Osteoblast (primary cell): Measurements from ENCODE around the gene MYOM1. TPM values are rescaled to one million over a fixed set of nuclear protein-coding genes. Genes with fewer than 3 reads are reported as not detected.

ENCODE experiments used
- DNase-seq: peaks from one replicate; pipeline ENCODE4 v3.0.0; 2011; ENCODE audit warnings: low spot score, mixed read lengths; ENCODE audit not compliant: insufficient read length; ENCODE audit errors: missing footprints
- H2AFZ ChIP-seq: 2 replicates; pipeline ENCODE4 v1.6.0; 2011; ENCODE audit warnings: mild to moderate bottlenecking, low read length
- H3K27ac ChIP-seq: 2 replicates; pipeline ENCODE4 v1.5.1; 2011; ENCODE audit warnings: mild to moderate bottlenecking, low read depth, low read length, moderate library complexity
- H3K27me3 ChIP-seq: 2 replicates; pipeline ENCODE4 v1.6.0; 2012; ENCODE audit warnings: mild to moderate bottlenecking, control low read depth, inconsistent platforms, low read length, moderate library complexity; ENCODE audit not compliant: insufficient read depth
- H3K36me3 ChIP-seq: 2 replicates; pipeline ENCODE4 v1.5.1; 2011; ENCODE audit warnings: mild to moderate bottlenecking, low read length, control low read depth, moderate library complexity; ENCODE audit not compliant: insufficient read depth
- H3K4me1 ChIP-seq: 2 replicates; pipeline ENCODE4 v1.5.1; 2011; ENCODE audit warnings: mild to moderate bottlenecking, low read length, control low read depth, moderate library complexity; ENCODE audit not compliant: insufficient read depth
- H3K4me2 ChIP-seq: 2 replicates; pipeline ENCODE4 v1.6.0; 2011; ENCODE audit warnings: mild to moderate bottlenecking, low read length; ENCODE audit not compliant: insufficient read depth
- H3K4me3 ChIP-seq: fragments of 200-600 bp; sonication (generic); 3 replicates; pipeline ENCODE4 v1.5.1; 2012; ENCODE audit warnings: mild to moderate bottlenecking, low read length, inconsistent platforms; ENCODE audit not compliant: insufficient read depth
- H3K79me2 ChIP-seq: 2 replicates; pipeline ENCODE4 v1.6.0; 2012; ENCODE audit warnings: mild to moderate bottlenecking, low read length, control low read depth, inconsistent platforms; ENCODE audit not compliant: insufficient read depth
- H3K9me3 ChIP-seq: 2 replicates; pipeline ENCODE4 v1.5.1; 2011; ENCODE audit warnings: low read depth, low read length, control low read depth
- H4K20me1 ChIP-seq: 2 replicates; pipeline ENCODE4 v1.6.0; 2012; ENCODE audit warnings: mild to moderate bottlenecking, low read length, control low read depth; ENCODE audit not compliant: insufficient read depth
- CTCF ChIP-seq: IDR thresholded peaks from 2 replicates; pipeline ENCODE4 v1.5.1; 2011; ENCODE audit warnings: mild to moderate bottlenecking, low read depth, low read length, moderate library complexity; ENCODE audit errors: extremely low read depth
- total RNA-seq: library from RNA; depleted of rRNA; stranded (reverse); fragments of >200 nt; gene quantifications from 2 replicates; pipeline ENCODE4 v1.2.3, GENCODE V29; 2012

MYOM1 gene
- total RNA-seq, 1 donor, result 1.8 TPM

- H3K4me2 ChIP-seq, result no peak overlapping the region
- no peaks in the 10 kb centered on the region for H3K79me2 ChIP-seq
- no peak overlapping the region for H3K4me3 ChIP-seq
- H3K9me3 ChIP-seq, result no peaks in the 10 kb centered on the region
- TF ChIP-seq CTCF, result no peak
- H3K4me1 ChIP-seq, result peaks cover 21% of the 10 kb centered on the region
- DNase-seq, result no peak
- no peaks in the 10 kb centered on the region for H3K36me3 ChIP-seq
- H2AFZ ChIP-seq, result no peak overlapping the region
- no peaks in the 10 kb centered on the region for H3K27me3 ChIP-seq
- no peaks in the 10 kb centered on the region for H4K20me1 ChIP-seq
- H3K27ac ChIP-seq, result no peak overlapping the region
Observed at GRCh38 chr18:3214855-3215637, 4.7 kb downstream of the MYOM1 start.

DNA sequence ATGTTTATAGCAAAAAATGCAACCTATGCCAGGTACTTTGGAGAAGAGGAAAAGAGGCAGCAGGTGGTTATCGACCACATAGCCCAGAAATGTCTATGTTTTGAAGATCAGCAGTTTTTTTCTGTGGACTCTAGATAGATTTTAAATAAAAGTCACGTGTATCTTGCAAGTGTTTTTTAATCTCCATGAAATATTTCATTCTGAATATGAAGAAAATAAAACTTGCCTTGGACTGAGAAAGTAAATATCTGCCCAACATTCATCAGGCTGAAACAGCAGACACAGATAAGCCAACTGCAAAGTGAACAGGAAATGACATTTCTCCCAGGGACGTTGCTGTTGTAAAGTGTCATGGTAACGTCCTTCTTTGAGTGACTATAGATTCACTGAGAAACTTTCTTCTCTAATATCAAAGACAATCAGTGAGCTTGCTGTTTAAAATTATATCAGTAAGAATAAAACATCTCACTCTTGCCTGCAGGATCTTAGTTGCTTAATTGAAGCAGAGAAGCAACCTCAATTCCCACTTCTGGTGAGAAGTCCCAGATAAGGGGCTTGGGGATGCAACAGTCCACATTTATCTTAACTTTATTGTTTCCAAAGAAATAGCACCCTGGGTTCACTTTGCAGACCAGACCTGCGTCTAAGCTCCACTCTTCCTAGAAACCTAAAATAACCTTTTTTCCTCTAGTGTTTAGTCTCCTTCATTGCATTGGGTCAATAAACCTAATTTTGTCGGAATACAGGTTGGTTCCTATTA lies 6.3 kb downstream of the MYOM1 start:
- Histone ChIP-seq H2AFZ (no peak overlapping the region), H3K27me3 (no peaks in the 10 kb centered on the region), H3K36me3 (no peaks in the 10 kb centered on the region), H3K9me3 (no peaks in the 10 kb centered on the region), H3K4me3 (no peak overlapping the region), H3K4me1 (peaks cover 10% of the 10 kb centered on the region), H3K79me2 (no peaks in the 10 kb centered on the region), H3K27ac (no peak overlapping the region), H4K20me1 (no peaks in the 10 kb centered on the region), H3K4me2 (no peak overlapping the region)
- TF ChIP-seq CTCF, result no peak
- DNase-seq, result no peak

GRCh38 chr18:3212657-3213056 lies 7.1 kb downstream of the MYOM1 start:
- Histone ChIP-seq H3K4me2 (no peak overlapping the region), H3K27me3 (no peaks in the 10 kb centered on the region), H3K36me3 (no peaks in the 10 kb centered on the region), H3K79me2 (no peaks in the 10 kb centered on the region), H3K4me3 (no peak overlapping the region), H2AFZ (no peak overlapping the region), H4K20me1 (no peaks in the 10 kb centered on the region), H3K4me1 (peaks cover 6% of the 10 kb centered on the region), H3K27ac (no peak overlapping the region), H3K9me3 (no peaks in the 10 kb centered on the region)
- no peak for DNase-seq
- TF ChIP-seq CTCF, result no peak
